A549 (cell line): ENCODE measurements around the gene BAIAP2L1.

Experiments
- MAZ ChIP-seq: fragments of 150-350 bp; IDR thresholded peaks from 2 replicates; pipeline ENCODE4 v1.6.1; 2014; ENCODE audit warnings: antibody characterized with exemption, low read depth, low read length, borderline replicate concordance
- RARB ChIP-seq: fragments of 250-450 bp; sonication (Bioruptor Pico); IDR thresholded peaks from 2 replicates; pipeline ENCODE4 v1.8.0; 2021; ENCODE audit warnings: mild to moderate bottlenecking, moderate library complexity
- SMC3 ChIP-seq: fragments of >200 bp; sonication (Bioruptor Twin); formaldehyde crosslinking; IDR thresholded peaks from 3 replicates; pipeline ENCODE4 v1.6.1; 2018; ENCODE audit warnings: inconsistent platforms

- no peak for TF ChIP-seq SMC3
- TF ChIP-seq RARB, result no peak
- TF ChIP-seq MAZ, result no peak
Observed at GRCh38 chr7:98312201-98312600, 88.7 kb downstream of the BAIAP2L1 start.
